Stimulated activated CD8-positive, alpha-beta memory T cell treated with anti-CD3 and anti-CD28 coated beads, Interleukin-7, amount 100 ng/mL, for 48 hours (primary cell): Measurements from ENCODE around the gene SLC25A45.

Experiments
- DNase-seq, 2 donors: peaks; one replicate each; pipeline ENCODE4 v3.0.0-alpha.2; 2020; ENCODE audit warnings: low read depth in 1 of 2; ENCODE audit errors: extremely low read depth in 1 of 2

SLC25A45 gene, protein sequence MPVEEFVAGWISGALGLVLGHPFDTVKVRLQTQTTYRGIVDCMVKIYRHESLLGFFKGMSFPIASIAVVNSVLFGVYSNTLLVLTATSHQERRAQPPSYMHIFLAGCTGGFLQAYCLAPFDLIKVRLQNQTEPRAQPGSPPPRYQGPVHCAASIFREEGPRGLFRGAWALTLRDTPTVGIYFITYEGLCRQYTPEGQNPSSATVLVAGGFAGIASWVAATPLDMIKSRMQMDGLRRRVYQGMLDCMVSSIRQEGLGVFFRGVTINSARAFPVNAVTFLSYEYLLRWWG

DNA sequence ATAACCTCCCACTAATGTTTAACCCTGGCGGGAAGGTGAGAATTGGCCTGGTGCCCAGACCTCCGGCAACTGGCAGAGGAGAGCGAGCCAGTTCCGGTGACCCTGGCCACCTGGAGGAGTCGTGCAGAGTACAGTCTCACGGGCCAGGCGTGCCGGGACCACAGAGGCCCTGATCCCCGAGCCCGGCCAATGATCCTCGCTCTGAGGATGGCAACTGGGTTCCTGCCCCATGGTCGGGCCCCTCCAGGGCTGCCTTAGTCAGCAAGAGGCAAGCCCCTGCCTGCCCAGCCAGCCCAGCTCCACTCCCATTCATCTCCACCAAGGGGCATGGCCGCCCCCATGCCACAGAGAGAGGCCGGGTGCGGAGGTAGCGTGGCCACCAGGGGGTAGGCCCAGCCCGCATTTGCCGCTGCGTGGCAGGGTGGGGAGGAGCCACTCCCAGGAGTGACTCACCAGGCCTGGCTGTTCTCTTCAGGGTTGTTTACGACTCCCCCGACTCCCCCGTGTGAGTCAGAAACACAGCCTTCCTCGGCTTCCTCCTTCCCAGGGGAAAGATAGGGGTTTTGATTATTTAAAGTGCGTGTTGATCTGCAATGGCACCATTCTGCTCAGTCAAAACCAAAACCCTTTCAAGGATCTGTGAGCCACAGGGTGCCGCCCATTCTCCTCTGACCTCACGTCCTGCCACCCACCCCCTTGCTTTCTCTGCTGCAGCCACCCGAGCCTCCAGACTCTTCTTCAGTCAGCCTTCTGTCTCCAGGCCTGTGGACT, at the start of gene SLC25A45:
Gene SLC25A45, minus strand, starts transcription at position 614 of the 771 bp plus-strand sequence. CDS start 695 bp downstream, outside the sequence.
- peak; percentile 88 to 91 for DNase-seq

- DNase-seq = no peak
These were observed 49.1 kb upstream of the SLC25A45 start for GRCh38 chr11:65431451-65432099.

DNA sequence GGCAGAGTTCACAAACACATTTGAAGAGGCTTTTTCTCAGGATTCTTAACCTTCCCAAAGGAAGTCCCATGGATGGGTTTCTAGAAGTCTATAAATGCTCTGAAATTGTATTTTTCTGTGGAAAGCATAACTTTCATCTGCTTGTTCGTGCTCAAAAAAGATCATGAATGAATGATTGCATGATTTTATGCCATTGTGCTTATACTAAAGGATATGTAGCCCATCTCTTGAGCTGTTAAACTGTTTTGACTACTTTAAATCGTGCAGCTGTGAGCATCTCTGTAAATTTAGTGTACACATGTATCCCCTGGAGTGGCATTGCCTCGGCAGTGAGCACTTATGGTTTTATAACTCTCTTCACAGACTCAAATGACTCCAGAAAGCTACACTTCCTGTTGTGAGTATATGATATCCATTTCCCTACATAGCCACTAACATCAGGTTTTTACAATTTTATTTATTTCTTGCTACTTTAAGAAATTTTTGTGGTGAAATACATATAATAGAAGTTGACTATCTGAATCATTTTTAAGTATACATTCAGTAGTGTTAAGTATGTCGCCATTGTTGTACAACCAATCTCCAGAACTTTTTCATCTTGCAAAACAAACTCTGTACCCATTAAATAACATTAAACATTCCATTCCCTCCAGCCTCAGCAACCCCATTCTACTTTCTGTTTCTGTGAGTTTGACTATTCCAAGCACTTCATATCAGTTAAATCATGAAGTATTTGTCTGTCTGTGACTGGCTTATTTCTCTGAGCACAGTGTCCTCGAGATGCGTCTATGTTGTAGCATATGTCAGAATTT, 48.2 kb upstream of the SLC25A45 start:
- no peak for DNase-seq

- no peak for DNase-seq
These were observed 47.4 kb upstream of the SLC25A45 start for GRCh38 chr11:65429724-65430405.

- no peak for DNase-seq
These were observed 46.7 kb upstream of the SLC25A45 start for GRCh38 chr11:65429068-65429681.

DNA sequence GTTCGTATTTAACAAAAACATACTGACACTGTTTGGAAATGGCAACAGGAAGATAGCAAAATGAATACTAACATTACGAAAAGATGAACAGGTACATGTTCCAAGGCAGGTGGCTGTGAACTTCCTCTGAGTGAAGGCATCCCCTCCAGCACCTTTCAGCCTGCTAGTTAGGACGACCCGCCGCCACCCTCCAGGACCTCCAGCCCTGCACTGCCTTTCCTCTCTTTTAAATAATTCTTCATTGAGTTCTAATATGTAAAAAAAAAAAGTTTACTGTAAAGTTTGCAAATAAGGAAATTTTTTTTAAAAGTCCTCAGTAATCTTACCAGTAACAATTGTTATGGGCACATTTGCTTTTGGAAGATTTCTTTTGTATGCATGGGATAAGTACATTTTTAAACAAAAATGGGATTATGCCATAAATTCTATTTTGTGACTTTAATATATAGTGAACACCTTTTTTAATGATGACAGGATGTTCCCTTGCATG, 46.2 kb upstream of the SLC25A45 start:
- no peak for DNase-seq

DNA sequence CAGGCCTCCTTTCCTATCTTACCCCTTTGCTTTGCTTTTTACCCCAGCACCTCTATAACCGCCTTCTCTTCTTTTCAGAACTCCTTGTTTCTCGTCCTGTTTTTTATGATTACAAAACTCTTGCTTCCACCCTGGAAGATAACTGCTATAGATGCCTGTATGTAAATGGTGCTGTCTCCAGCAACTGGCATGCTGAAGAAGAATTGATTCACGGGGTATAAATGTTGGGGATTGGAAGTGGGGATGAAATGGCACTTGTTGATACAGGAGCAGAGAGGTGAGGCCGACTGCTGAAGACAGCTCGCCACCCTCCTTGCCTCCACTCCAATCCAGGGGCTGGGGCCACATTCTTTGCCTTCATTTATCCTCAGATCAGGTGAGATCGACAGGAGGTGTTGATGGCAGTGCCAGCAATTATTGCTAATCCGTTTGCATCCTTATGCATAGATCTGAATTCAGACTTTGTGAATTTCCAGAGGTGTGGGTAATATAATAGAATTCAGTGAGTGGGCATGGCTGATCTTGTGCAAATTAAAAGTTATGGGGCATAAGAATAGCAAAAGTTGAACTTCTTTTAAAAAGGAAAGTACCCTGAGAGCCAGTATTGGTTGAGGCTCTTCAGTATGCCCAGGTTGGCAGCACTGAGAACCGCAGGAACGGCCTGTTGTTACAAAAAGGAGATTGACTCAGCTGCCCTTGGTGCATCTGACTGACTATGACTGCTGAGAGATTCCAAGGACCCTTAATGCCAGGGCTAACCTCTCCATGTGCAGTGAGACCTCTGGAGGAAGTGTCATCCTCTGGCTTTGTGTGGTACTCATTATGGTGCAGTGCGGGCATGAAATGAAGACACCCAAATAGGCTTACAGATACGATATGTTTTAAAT, 45.5 kb upstream of the SLC25A45 start:
- DNase-seq = no peak

- no peak for DNase-seq
These were observed 44.6 kb upstream of the SLC25A45 start for GRCh38 chr11:65426839-65427690.

DNA sequence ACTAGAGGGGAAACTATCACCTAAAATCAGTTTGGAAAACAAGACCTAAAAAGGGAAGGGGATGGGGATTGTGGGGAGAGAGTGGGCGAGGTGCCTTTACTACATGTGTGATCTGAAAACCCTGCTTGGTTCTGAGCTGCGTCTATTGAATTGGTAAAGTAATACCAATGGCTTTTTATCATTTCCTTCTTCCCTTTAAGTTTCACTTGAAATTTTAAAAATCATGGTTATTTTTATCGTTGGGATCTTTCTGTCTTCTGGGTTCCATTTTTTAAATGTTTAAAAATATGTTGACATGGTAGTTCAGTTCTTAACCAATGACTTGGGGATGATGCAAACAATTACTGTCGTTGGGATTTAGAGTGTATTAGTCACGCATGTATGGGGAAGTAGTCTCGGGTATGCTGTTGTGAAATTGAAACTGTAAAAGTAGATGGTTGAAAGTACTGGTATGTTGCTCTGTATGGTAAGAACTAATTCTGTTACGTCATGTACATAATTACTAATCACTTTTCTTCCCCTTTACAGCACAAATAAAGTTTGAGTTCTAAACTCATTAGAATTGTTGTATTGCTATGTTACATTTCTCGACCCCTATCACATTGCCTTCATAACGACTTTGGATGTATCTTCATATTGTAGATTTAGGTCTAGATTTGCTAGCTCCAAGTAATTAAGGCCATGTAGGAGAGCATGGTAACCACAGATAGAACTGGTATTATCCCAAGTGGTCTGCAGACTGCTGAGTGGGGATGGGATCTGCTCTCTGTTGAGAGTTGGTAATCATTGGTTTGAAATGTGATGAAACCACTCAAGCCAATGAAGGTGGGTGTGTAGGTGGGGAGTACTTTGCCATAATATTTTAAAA, 43.8 kb upstream of the SLC25A45 start:
- no peak for DNase-seq

DNA sequence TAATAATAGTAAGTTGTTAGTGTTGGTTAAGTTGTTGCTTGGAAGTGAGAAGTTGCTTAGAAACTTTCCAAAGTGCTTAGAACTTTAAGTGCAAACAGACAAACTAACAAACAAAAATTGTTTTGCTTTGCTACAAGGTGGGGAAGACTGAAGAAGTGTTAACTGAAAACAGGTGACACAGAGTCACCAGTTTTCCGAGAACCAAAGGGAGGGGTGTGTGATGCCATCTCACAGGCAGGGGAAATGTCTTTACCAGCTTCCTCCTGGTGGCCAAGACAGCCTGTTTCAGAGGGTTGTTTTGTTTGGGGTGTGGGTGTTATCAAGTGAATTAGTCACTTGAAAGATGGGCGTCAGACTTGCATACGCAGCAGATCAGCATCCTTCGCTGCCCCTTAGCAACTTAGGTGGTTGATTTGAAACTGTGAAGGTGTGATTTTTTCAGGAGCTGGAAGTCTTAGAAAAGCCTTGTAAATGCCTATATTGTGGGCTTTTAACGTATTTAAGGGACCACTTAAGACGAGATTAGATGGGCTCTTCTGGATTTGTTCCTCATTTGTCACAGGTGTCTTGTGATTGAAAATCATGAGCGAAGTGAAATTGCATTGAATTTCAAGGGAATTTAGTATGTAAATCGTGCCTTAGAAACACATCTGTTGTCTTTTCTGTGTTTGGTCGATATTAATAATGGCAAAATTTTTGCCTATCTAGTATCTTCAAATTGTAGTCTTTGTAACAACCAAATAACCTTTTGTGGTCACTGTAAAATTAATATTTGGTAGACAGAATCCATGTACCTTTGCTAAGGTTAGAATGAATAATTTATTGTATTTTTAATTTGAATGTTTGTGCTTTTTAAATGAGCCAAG, 42.9 kb upstream of the SLC25A45 start:
- DNase-seq = peak in 1 of 2 donors; percentile 80

DNA sequence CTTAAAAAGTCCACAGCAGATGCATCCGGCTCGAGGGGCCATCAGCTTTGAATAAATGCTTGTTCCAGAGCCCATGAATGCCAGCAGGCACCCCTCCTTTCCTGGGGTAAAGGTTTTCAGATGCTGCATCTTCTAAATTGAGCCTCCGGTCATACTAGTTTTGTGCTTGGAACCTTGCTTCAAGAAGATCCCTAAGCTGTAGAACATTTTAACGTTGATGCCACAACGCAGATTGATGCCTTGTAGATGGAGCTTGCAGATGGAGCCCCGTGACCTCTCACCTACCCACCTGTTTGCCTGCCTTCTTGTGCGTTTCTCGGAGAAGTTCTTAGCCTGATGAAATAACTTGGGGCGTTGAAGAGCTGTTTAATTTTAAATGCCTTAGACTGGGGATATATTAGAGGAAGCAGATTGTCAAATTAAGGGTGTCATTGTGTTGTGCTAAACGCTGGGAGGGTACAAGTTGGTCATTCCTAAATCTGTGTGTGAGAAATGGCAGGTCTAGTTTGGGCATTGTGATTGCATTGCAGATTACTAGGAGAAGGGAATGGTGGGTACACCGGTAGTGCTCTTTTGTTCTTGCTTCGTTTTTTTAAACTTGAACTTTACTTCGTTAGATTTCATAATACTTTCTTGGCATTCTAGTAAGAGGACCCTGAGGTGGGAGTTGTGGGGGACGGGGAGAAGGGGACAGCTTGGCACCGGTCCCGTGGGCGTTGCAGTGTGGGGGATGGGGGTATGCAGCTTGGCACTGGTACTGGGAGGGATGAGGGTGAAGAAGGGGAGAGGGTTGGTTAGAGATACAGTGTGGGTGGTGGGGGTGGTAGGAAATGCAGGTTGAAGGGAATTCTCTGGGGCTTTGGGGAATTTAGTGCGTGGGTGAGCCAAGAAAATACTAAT, 42.0 kb upstream of the SLC25A45 start:
- DNase-seq = no peak

DNA sequence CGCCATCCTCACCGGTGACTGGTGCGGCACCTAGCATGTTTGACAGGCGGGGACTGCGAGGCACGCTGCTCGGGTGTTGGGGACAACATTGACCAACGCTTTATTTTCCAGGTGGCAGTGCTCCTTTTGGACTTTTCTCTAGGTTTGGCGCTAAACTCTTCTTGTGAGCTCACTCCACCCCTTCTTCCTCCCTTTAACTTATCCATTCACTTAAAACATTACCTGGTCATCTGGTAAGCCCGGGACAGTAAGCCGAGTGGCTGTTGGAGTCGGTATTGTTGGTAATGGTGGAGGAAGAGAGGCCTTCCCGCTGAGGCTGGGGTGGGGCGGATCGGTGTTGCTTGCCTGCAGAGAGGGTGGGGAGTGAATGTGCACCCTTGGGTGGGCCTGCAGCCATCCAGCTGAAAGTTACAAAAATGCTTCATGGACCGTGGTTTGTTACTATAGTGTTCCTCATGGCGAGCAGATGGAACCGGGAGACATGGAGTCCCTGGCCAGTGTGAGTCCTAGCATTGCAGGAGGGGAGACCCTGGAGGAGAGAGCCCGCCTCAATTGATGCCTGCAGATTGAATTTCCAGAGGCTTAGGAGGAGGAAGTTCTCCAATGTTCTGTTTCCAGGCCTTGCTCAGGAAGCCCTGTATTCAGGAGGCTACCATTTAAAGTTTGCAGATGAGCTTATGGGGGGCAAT, 41.2 kb upstream of the SLC25A45 start:
- DNase-seq = no peak

GRCh38 chr11:65422633-65423515, 40.4 kb upstream of the SLC25A45 start, which contains the start of gene NEAT1:
Gene NEAT1 (plus strand): TSS chr11:65422798.
- DNase-seq = peak; percentile 88 to 92
